Measurements from ENCODE around the gene MAB21L3.

- TF ChIP-seq CEBPB (IDR thresholded peaks at IDR 0.05) (no peak), RAD21 (IDR thresholded peaks at IDR 0.05; ENCODE audit: low read depth) (no peak), EP300 (IDR thresholded peaks at IDR 0.05; ENCODE audit: borderline replicate concordance) (no peak), EGR1 (IDR thresholded peaks at IDR 0.05) (no peak), TCF12 (IDR thresholded peaks at IDR 0.05; ENCODE audit: low read depth) (no peak), NFIC (IDR thresholded peaks at IDR 0.05) (no peak), TAF1 (IDR thresholded peaks at IDR 0.05; ENCODE audit: low read depth) (no peak), YY1 (IDR thresholded peaks at IDR 0.05; ENCODE audit: low read depth) (no peak), MAX (IDR thresholded peaks at IDR 0.05) (no peak)
These were observed 43.7 kb upstream of the MAB21L3 start for GRCh38 chr1:116067566-116067890.

Measured in Ishikawa (cell line).